GM18861 (cell line): Measurements from ENCODE around the gene ZCCHC3.

Source experiments
- ATAC-seq: cut with Tn5 transposase; IDR thresholded peaks from one replicate; pipeline ENCODE4 v1.9.1; 2021; ENCODE audit not compliant: unreplicated experiment

ZCCHC3 gene

GRCh38 chr20:278607-279571 is 18.5 kb upstream of the ZCCHC3 start:
- ATAC-seq: no peak

- no peak for ATAC-seq
These were observed 13.2 kb upstream of the ZCCHC3 start for GRCh38 chr20:284172-284571.

GRCh38 chr20:286508-286907 is 10.9 kb upstream of the ZCCHC3 start:
- no peak for ATAC-seq

- ATAC-seq: no peak
These were observed 8.2 kb upstream of the ZCCHC3 start for GRCh38 chr20:288956-289692.

- ATAC-seq: no peak
These were observed 7.7 kb upstream of the ZCCHC3 start for GRCh38 chr20:289693-290083.

- ATAC-seq: peak; percentile 73
These were observed 7.1 kb upstream of the ZCCHC3 start, which contains the start of gene C20orf96 for GRCh38 chr20:290084-290831. Gene C20orf96 (minus strand): TSS chr20:290750. CDS start chr20:290610, 140 bp downstream.

- no peak for ATAC-seq
These were observed 2.8 kb upstream of the ZCCHC3 start for GRCh38 chr20:294602-295001.

GRCh38 chr20:295804-296203 is 1.6 kb upstream of the ZCCHC3 start:
- ATAC-seq: no peak

- ATAC-seq: peak; percentile 15
These were observed 780 bp downstream of the ZCCHC3 start for GRCh38 chr20:297925-298775.

- ATAC-seq: no peak
These were observed 1.5 kb downstream of the ZCCHC3 start for GRCh38 chr20:298776-299391.

GRCh38 chr20:300345-300990 is 3.1 kb downstream of the ZCCHC3 start:
- no peak for ATAC-seq

- no peak for ATAC-seq
These were observed 4.8 kb downstream of the ZCCHC3 start for GRCh38 chr20:301886-302848.

GRCh38 chr20:305745-306144 is 8.4 kb downstream of the ZCCHC3 start:
- ATAC-seq: no peak

- ATAC-seq: no peak
These were observed 11.2 kb downstream of the ZCCHC3 start for GRCh38 chr20:308427-309038.

- no peak for ATAC-seq
These were observed 12.0 kb downstream of the ZCCHC3 start for GRCh38 chr20:309306-309840.

- ATAC-seq: peak; percentile 95
These were observed 12.7 kb downstream of the ZCCHC3 start for GRCh38 chr20:309841-310644.

- ATAC-seq: no peak
These were observed 13.3 kb downstream of the ZCCHC3 start for GRCh38 chr20:310645-311044.
